Bone marrow (tissue), 2 donors: ENCODE measurements around the gene FBRSL1.
A peak's percentile ranks its signal among the peaks of the same experiment; 100 is the strongest.

Experiments used
- DNase-seq, 2 donors: peaks; one replicate each; lab custom pipeline; 2025; lab: John Stamatoyannopoulos, UW

FBRSL1 gene

GRCh38 chr12:132484183-132484890 is 5.6 kb upstream of the FBRSL1 start:
- no peak for DNase-seq

DNA sequence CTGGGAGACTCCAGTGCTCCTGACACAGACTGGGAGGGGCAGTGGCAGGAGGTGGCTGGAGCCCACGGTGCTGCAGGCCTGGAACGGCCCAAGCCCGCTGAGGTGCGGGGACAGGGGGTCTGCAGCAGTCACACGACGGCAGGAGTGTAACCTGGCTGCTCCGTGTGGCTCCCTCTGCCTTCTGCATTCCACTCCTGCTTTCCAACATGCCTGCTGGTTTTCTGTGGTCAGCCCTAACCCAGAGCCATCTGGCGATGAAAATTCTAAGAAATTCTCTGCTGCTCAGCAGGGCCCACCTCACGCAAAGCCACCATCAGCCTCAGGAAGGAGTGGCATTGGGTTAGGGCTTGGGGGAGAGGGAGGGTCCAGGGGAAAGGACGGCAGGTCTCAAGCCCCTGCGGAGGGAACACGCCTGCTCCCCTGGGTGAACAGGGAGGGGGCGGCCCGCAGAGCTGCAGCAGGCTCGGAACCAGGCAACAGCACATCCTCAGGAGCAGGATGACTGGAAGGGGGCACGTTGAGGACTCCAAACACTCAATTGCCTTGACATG is 5.0 kb upstream of the FBRSL1 start:
- no peak for DNase-seq

GRCh38 chr12:132485619-132486018 is 4.3 kb upstream of the FBRSL1 start:
- no peak for DNase-seq

- no peak for DNase-seq
Measured at GRCh38 chr12:132486168-132486567, 3.8 kb upstream of the FBRSL1 start.

DNA sequence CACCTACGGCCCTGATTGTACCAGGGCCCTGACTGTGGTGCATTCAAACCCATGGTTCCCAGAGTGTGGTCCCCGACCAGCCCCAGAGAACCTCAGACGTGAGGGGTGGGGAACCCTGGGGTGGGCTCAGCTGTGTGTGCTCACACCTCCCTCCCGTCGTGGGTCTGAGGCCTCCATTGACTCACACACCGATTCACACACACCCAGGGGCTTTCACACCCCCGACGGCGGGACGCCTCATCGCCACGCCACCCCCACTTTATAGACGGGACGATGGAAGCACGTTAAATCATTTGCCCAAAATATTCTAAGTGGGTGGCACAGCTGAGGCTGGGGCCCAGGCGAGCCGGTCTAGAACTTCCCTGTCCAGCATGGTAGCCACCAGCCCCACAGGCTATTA is 3.4 kb upstream of the FBRSL1 start:
- no peak for DNase-seq

- no peak for DNase-seq
Measured at GRCh38 chr12:132487311-132487741, 2.6 kb upstream of the FBRSL1 start.

DNA sequence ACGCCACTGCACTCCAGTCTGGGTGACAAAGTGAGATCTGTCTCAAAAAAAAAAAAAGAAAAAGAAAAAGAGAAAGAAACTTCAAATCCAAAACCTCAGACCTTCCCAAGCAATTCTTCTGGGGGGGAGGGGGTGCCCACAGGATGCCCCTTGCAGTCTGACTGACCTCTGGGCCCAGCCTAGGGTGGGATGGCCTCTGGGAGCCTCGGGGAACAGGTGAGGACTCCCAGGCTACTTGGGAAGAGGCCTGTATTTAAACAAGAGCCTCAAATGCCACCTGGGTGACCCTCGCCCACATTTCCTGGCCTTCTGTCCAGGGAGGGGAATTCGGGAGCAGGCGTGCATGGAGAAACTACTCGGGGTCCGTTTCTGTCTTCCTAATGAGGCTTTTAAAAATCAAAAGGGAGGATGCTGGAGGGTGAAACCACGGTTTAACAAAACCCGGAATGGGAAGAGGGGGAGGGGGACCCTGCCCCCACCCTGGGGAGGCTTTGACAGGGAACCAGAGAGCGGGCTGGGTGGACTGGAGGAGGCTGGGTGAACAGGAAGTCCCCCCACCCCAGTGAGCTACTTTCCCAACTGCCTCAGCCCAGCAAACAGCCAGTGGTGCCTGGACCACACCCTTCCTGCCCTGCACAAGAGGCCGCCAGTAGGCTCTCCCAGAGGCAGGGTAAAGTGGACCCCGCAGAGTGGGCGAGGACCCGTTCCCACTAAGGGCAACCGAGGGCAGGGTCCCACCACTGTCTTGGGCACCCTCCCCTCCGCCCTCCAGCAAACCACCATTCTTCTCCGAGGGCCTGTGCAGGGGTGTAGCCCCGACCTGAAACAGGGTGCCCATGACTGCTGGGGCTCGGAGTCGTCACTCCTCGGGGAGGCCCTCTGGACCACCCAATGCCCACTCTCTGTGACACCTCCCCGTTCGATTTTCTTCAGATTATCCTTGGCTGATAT is 1.5 kb upstream of the FBRSL1 start:
- peak; percentile 48 to 53 for DNase-seq

DNA sequence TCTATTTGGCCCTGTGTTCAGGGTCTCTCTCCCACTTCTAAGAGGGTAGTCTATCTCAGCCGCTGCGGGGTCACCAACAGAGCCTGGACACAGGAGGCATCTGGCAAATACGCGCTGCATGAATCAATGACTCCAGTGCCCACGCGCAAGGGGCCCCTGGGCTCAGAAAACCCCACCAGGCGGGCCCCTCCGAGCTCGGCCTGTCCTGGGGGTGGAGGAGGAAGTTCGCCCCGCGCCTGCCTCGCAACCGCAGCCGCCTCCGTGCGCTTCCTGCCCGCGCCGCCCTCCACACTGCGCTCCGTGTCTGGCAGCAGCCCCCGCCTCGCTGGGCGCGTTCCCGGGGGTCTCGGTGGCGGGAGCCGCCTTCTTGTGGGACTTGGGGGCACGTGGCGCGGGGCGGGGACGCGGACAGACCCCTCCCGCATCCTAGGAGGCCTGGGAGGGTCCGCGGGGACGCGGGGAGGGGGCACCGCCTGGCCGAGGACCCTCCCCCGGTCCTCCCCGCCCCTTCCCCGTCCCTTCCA is 811 bp upstream of the FBRSL1 start:
- peak; percentile 6 to 55 for DNase-seq

DNA sequence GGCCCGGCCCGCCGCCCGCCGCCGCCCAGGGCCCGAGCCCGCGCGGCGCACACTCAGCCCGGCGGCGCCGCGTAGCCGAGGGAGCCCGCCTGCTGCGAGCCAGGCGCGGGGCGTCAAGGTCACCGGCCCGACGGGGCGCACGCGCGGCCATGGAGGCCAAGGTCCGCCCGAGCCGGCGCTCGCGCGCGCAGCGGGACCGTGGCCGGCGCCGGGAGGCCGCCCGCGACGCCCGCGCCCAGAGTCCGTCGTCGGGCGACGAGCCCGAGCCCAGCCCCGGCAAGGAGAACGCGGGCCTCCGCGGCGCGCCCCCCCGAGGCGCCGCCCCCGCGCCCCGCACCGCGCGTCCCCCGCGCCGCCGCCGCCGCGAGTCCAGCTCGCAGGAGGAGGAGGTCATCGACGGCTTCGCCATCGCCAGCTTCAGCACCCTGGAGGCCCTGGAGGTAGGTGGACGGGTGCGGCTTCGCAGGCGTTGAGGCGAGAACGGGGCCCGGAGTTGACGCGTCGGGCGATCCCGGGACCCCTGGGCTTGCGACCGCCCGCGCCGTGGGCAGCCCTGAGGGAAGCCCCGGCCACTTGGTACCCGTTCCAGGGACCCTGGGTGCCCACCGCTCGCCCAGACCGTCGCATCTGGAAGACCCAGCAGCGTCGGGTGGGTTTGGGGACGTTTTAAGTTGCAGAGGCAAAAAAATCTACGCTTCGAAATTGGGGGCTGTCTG is 629 bp downstream of the FBRSL1 start:
- DNase-seq, result no peak

- no peak for DNase-seq
Measured at GRCh38 chr12:132491138-132491663, 1.2 kb downstream of the FBRSL1 start.

DNA sequence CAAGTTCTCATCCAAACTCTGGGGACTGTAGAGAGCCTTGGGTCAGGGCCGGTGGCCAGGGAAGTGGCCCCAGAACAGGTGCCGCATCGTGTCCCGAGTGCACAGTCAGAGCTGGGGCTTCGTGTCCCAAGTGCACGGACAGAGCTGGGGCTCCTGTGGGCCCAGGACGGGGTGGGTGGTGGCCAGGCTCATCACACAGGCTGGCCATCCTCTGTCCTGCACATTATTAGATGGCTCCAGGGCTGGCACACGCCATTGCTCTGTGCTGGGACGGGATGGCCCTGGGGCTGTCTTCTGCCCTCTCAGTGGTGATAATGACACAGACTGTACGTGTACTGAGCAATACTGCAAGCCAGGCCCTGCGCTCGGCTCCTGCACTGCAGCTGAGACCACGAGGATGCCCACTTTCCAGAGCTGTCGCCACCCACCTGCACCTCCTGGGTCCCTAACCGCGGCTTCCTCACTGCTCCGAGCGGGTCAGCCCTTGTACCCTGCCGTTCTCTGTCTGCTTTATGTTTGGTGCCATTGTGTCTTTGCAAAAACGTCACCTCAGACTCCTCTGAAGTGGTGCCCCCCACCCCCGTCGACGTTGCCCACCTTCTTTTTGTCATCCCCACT is 1.9 kb downstream of the FBRSL1 start:
- DNase-seq, result no peak

- DNase-seq, result no peak
Measured at GRCh38 chr12:132492522-132492921, 2.6 kb downstream of the FBRSL1 start.

GRCh38 chr12:132492951-132493350 is 3.0 kb downstream of the FBRSL1 start:
- DNase-seq, result no peak

GRCh38 chr12:132493482-132494178 is 3.7 kb downstream of the FBRSL1 start:
- DNase-seq, result no peak

DNA sequence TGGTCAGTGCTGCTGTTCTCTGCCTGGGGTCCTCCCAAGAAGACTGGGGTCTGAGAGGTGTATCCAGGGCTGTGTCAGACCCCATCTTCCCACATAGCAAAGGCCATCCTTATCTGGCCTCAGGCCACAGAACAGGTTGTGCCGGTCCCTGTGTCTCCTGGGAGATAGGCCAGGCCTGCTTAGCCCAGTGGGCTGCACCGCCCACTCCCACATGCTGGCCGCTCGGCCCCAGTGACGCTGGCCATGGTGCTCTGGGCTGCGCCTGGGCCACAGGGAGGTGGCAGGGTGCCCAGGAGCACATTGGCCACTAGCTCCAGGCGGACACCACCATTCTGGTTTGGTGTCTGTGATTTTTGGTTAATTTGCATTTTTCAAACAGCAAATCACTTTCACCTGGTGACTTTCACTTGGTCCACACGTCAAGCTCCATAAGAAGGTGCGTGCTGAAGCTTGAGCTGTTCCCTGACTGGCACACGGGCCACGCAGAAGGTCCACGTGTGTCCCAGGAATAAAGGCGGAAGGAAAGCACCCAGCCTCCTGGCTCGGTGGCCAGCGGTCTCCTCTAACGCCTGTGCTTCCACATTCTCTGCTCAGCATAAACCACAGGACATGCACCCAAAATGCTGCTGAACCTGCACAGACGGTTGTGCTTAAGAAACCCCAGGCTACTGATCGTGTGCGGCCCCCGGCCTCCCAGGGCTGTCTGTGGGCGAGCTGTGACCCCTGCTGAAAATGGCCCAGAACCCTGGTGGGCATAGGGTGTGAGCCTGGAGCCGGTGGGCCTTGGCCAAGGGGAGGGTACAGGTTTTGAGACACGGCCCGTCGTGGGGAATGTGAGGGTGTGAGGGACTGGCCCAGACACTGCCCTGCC is 4.6 kb downstream of the FBRSL1 start:
- DNase-seq, result no peak

DNA sequence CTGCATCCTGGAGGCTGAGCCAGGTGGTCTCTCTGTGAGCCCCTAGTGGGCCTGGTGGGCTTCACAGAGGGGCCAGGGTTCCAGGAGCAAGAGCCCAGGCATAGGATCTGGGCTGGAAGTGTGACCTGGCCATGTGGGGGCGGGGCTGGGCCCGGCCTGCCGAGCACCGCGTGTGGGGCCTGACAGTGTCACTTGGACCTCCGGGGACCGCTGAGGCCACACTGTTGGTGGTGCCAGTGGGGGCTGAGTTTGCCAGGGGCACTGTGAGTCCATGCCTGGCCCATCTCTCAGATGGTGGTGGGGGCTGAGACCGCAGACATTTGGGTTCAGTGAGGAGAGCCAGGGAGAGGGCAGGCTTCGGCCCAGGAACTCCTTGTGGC is 5.2 kb downstream of the FBRSL1 start:
- no peak for DNase-seq

- no peak for DNase-seq
Measured at GRCh38 chr12:132495629-132496357, 5.8 kb downstream of the FBRSL1 start.

GRCh38 chr12:132496358-132496669 is 6.4 kb downstream of the FBRSL1 start:
- DNase-seq, result no peak

DNA sequence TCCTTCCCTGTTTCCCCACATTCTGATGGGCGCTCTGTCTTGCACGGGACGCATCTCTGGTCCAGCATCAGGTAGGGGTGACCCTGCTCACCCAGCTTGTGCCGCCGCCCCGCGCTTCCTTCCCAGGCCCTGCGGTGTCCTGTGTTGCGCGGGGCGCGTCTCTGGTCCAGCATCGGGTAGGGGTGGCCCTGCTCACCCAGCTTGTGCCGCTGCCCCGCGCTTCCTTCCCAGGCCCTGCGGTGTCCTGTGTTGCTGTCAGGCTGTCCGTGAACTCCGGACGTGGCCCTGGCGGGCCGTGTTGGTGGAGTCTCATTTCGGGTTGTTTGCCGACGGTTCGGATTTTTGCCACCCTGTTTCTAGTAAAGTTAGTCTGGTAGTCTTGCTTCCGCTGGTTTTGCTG is 6.8 kb downstream of the FBRSL1 start:
- no peak for DNase-seq
